Esophagus muscularis mucosa (tissue), 4 donors: ENCODE data around the gene RERE. TPM values are rescaled to one million over a fixed set of nuclear protein-coding genes. Genes with fewer than 3 reads are reported as not detected.

Experiments
- DNase-seq: peaks from one replicate; pipeline ENCODE4 v3.0.0-alpha.2; 2017; ENCODE audit errors: extremely low spot score
- H3K27ac ChIP-seq, 4 donors: fragments of 200-600 bp; sonication (generic); replicated peaks in 1 of 4; 1 replicate in 3 of 4; 2 replicates in 1 of 4; pipeline ENCODE4 v1.5.1; 2016 to 2019; ENCODE audit warnings: mild to moderate bottlenecking in 1 of 4
- H3K27me3 ChIP-seq, 4 donors: fragments of 200-600 bp; sonication (generic); one replicate each; pipeline versions ENCODE4 v1.5.1 to v1.6.0; 2016 to 2019
- H3K36me3 ChIP-seq, 4 donors: fragments of 200-600 bp; sonication (generic); one replicate each; pipeline ENCODE4 v1.5.1; 2016 to 2019
- H3K4me1 ChIP-seq, 4 donors: fragments of 200-600 bp; sonication (generic); one replicate each; pipeline ENCODE4 v1.5.1; 2016 to 2019
- H3K4me3 ChIP-seq, 4 donors: fragments of 200-600 bp; sonication (generic); 1 replicate in 2 of 4; 2 replicates in 2 of 4; pipeline ENCODE4 v1.5.1; 2016 to 2019; ENCODE audit warnings: mild to moderate bottlenecking in 4 of 4, moderate library complexity in 1 of 4
- H3K9me3 ChIP-seq, 4 donors: fragments of 200-600 bp; sonication (generic); 1 replicate in 3 of 4; 2 replicates in 1 of 4; pipeline ENCODE4 v1.5.1; 2016 to 2019
- EP300 ChIP-seq: sonication (generic); formaldehyde crosslinking; IDR thresholded peaks from one replicate; pipeline ENCODE4 v1.6.1; 2017; ENCODE audit warnings: antibody characterized with exemption
- POLR2A ChIP-seq: fragments of 450-650 bp; IDR thresholded peaks from one replicate; pipeline ENCODE4 v1.6.1; 2017; ENCODE audit warnings: antibody characterized with exemption, moderate library complexity, mild to moderate bottlenecking, low read depth
- POLR2AphosphoS5 ChIP-seq, 2 donors: sonication (generic); formaldehyde crosslinking; IDR thresholded peaks; one replicate each; pipeline ENCODE4 v1.6.1; 2017; ENCODE audit warnings: antibody characterized with exemption in 2 of 2
- WGBS: methylation state at CpG from one replicate; pipeline ENCODE4 v1.1.5; 2018; 5-methylcytosine and 5-hydroxymethylcytosine counted together
- intact Hi-C: fragments of 100-400 bp; cut with DNase I; formaldehyde crosslinking; loops from one replicate; pipeline ENCODE4 v1.15.1; 2023
- total RNA-seq, 4 donors: library from RNA; depleted of rRNA; stranded (reverse); fragments of >200 nt; gene quantifications; one replicate each; pipeline versions ENCODE4 v1.1.0 to v1.2.1, GENCODE V29; 2016
- TF ChIP-seq, protein P1 (sequence below), 3 experiments: fragments of 200-600 bp in 2 of 3; fragments of 450-650 bp in 1 of 3; sonication (generic) in 2 of 3; IDR thresholded peaks; one replicate each; pipeline ENCODE4 v1.5.1; 2017 to 2019; ENCODE audit warnings: antibody characterized with exemption in 3 of 3, mild to moderate bottlenecking in 2 of 3, moderate library complexity in 1 of 3

Gene RERE
- total RNA-seq, 4 donors from 2014 or later = 133 to 212 (median 168) TPM

GRCh38 chr1:8423692-8424538 is 393.5 kb downstream of the RERE start:
- peaks cover 39 to 68% (median 45%) of the 10 kb centered on the region in 4 donors for H3K4me1 ChIP-seq
- H3K36me3 ChIP-seq = peaks cover 0 to 19% (median 4%) of the 10 kb centered on the region in 4 donors
- intact Hi-C loops = loop anchor here (5.0 kb wide), 1 partner anchor 52 kb away; no protein-coding TSS in a partner anchor
- no peaks in the 10 kb centered on the region for H3K27me3 ChIP-seq
- WGBS = 0% methylated on average over 2 of the region's 79 CpGs
- TF ChIP-seq POLR2A (no peak), EP300 (no peak), POLR2AphosphoS5 (IDR thresholded peaks at IDR 0.05) (peak; percentile 14 to 78)
- TF ChIP-seq, protein P1, sequence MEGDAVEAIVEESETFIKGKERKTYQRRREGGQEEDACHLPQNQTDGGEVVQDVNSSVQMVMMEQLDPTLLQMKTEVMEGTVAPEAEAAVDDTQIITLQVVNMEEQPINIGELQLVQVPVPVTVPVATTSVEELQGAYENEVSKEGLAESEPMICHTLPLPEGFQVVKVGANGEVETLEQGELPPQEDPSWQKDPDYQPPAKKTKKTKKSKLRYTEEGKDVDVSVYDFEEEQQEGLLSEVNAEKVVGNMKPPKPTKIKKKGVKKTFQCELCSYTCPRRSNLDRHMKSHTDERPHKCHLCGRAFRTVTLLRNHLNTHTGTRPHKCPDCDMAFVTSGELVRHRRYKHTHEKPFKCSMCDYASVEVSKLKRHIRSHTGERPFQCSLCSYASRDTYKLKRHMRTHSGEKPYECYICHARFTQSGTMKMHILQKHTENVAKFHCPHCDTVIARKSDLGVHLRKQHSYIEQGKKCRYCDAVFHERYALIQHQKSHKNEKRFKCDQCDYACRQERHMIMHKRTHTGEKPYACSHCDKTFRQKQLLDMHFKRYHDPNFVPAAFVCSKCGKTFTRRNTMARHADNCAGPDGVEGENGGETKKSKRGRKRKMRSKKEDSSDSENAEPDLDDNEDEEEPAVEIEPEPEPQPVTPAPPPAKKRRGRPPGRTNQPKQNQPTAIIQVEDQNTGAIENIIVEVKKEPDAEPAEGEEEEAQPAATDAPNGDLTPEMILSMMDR (IDR thresholded peaks at IDR 0.05) = peak in 1 of 3 experiments; percentile 28
- DNase-seq = no peak
- peak overlapping the region; percentile 82 to 93 (median 88) for H3K4me3 ChIP-seq
- H3K27ac ChIP-seq = peak overlapping the region; percentile 99
- no peaks in the 10 kb centered on the region for H3K9me3 ChIP-seq

GRCh38 chr1:8423269-8423691 is 394.2 kb downstream of the RERE start:
- TF ChIP-seq, protein P1 (IDR thresholded peaks at IDR 0.05) = no peak
- no peak for TF ChIP-seq POLR2AphosphoS5 (IDR thresholded peaks at IDR 0.05)
- TF ChIP-seq EP300 = no peak
- intact Hi-C loops = loop anchor here (5.0 kb wide), 1 partner anchor 51 kb away; no protein-coding TSS in a partner anchor
- Histone ChIP-seq H3K36me3 (peaks cover 0 to 25% (median 5%) of the 10 kb centered on the region in 4 donors), H3K27me3 (no peaks in the 10 kb centered on the region), H3K27ac (peak overlapping the region; percentile 99), H3K4me3 (peak overlapping the region; percentile 82 to 93 (median 88)), H3K9me3 (no peaks in the 10 kb centered on the region), H3K4me1 (peaks cover 46 to 71% (median 51%) of the 10 kb centered on the region in 4 donors)
- no peak for DNase-seq
- WGBS = 0% methylated on average over 5 of the region's 33 CpGs

- peaks cover 51 to 71% (median 57%) of the 10 kb centered on the region in 4 donors for H3K4me1 ChIP-seq
- under 1% methylated on average over 14 of the region's 19 CpGs for WGBS
- peak in 1 of 2 donors; percentile 79 for TF ChIP-seq POLR2AphosphoS5 (IDR thresholded peaks at IDR 0.05)
- TF ChIP-seq, protein P1 (IDR thresholded peaks at IDR 0.05) = no peak
- H3K4me3 ChIP-seq = peak overlapping the region; percentile 82 to 93 (median 88)
- H3K27ac ChIP-seq = peak overlapping the region; percentile 99
- H3K27me3 ChIP-seq = no peaks in the 10 kb centered on the region
- DNase-seq = no peak
- intact Hi-C loops = loop anchor here (5.0 kb wide), 1 partner anchor 50 kb away; no protein-coding TSS in a partner anchor
- no peaks in the 10 kb centered on the region for H3K9me3 ChIP-seq
- peaks cover 0 to 31% (median 8%) of the 10 kb centered on the region in 4 donors for H3K36me3 ChIP-seq
These were observed 394.8 kb downstream of the RERE start for GRCh38 chr1:8422510-8423268.

GRCh38 chr1:8421721-8422120 is 395.7 kb downstream of the RERE start:
- DNase-seq = no peak
- Histone ChIP-seq H3K4me1 (peaks cover 53 to 74% (median 64%) of the 10 kb centered on the region in 4 donors), H3K27ac (peak overlapping the region; percentile 99), H3K27me3 (no peaks in the 10 kb centered on the region), H3K4me3 (peak overlapping the region; percentile 82 to 93 (median 88)), H3K36me3 (peaks cover 0 to 34% (median 10%) of the 10 kb centered on the region in 4 donors), H3K9me3 (no peaks in the 10 kb centered on the region)
- TF ChIP-seq POLR2A (no peak), POLR2AphosphoS5 (IDR thresholded peaks at IDR 0.05) (peak; percentile 52 to 73)
- intact Hi-C loops = loop anchor here (5.0 kb wide), 1 partner anchor 49 kb away; no protein-coding TSS in a partner anchor
- WGBS = 18% methylated on average over 6 of the region's 6 CpGs
